MM.1S (cell line): ENCODE measurements around the gene ZFHX3.

ENCODE experiments used
- CTCF ChIP-seq: fragments of 300-600 bp; sonication (generic); IDR thresholded peaks from 2 replicates; pipeline ENCODE4 v1.5.1; 2016; ENCODE audit warnings: antibody characterized with exemption, low read length, mixed read lengths
- EZH2 ChIP-seq: fragments of 300-600 bp; sonication (generic); optimal IDR thresholded peaks from 2 replicates; pipeline ENCODE3; 2017; ENCODE audit warnings: low read depth, mild to moderate bottlenecking, antibody characterized with exemption, low read length, mixed read lengths
- EZH2phosphoT487 ChIP-seq: fragments of 300-600 bp; sonication (generic); IDR thresholded peaks from 2 replicates; pipeline ENCODE4 v1.6.1; 2018; ENCODE audit warnings: antibody characterized with exemption, low read length

GRCh38 chr16:73049091-73049490 is 1.2 kb upstream of the ZFHX3 start:
- TF ChIP-seq EZH2phosphoT487 (no peak), CTCF (no peak), EZH2 (no peak)
